GM12878 (cell line): Measurements from ENCODE around the gene ATCAY. TPM values are rescaled to one million over a fixed set of nuclear protein-coding genes. Genes with fewer than 3 reads are reported as not detected.

Experiments used
- ATF7 ChIP-seq: fragments of 450-650 bp; IDR thresholded peaks from 2 replicates; pipeline ENCODE4 v1.6.1; 2016; ENCODE audit warnings: low read depth, mild to moderate bottlenecking
- BHLHE40 ChIP-seq, 2 experiments: fragments of 450-650 bp in 1 of 2; IDR thresholded peaks; 2 replicates each; pipeline ENCODE4 v1.6.1; 2011 to 2017; ENCODE audit warnings: low read depth in 2 of 2, borderline replicate concordance in 1 of 2, improper control_type of control experiment in 1 of 2, low read length in 1 of 2, mild to moderate bottlenecking in 1 of 2
- BMI1 ChIP-seq: fragments of 450-650 bp; IDR thresholded peaks from 2 replicates; pipeline ENCODE4 v1.6.1; 2016; ENCODE audit warnings: mild to moderate bottlenecking, moderate library complexity, borderline replicate concordance
- CHD1 ChIP-seq: IDR thresholded peaks from 2 replicates; pipeline ENCODE4 v1.6.1; 2012; ENCODE audit warnings: low read depth, low read length, improper control_type of control experiment
- CREB1 ChIP-seq: IDR thresholded peaks from 2 replicates; pipeline ENCODE4 v1.6.1; 2012; ENCODE audit warnings: low read depth, mild to moderate bottlenecking, inconsistent platforms
- EGR1 ChIP-seq, 2 experiments: IDR thresholded peaks; 1 replicate in 1 of 2; 2 replicates in 1 of 2; pipeline ENCODE4 v1.6.1; 2011 to 2012; ENCODE audit warnings: low read depth in 2 of 2, low read length in 2 of 2, borderline replicate concordance in 1 of 2, mild to moderate bottlenecking in 1 of 2, moderate library complexity in 1 of 2
- GABPA ChIP-seq: IDR thresholded peaks from 2 replicates; pipeline ENCODE4 v1.6.1; 2014; ENCODE audit warnings: antibody characterized with exemption, low read depth, mild to moderate bottlenecking, inconsistent platforms
- IRF4 ChIP-seq: IDR thresholded peaks from 2 replicates; pipeline ENCODE4 v1.6.1; 2011; ENCODE audit warnings: low read depth, low read length
- JUNB ChIP-seq: IDR thresholded peaks from 2 replicates; pipeline ENCODE4 v1.6.1; 2016; ENCODE audit warnings: antibody characterized with exemption, mild to moderate bottlenecking
- KAT2A ChIP-seq: conservative IDR thresholded peaks from 2 replicates; pipeline ENCODE4 v1.6.1; 2011; ENCODE audit warnings: low read depth, low read length; ENCODE audit not compliant: control insufficient read depth
- KLF5 ChIP-seq: fragments of 450-650 bp; IDR thresholded peaks from 2 replicates; pipeline ENCODE4 v1.6.1; 2014; ENCODE audit warnings: mild to moderate bottlenecking; ENCODE audit not compliant: partially characterized antibody
- MTA3 ChIP-seq: IDR thresholded peaks from 2 replicates; pipeline ENCODE4 v1.6.1; 2012; ENCODE audit warnings: low read length, inconsistent platforms, borderline replicate concordance
- MXI1 ChIP-seq: fragments of 150-350 bp; IDR thresholded peaks from 2 replicates; pipeline ENCODE4 v1.6.1; 2011; ENCODE audit warnings: low read depth, mild to moderate bottlenecking, inconsistent platforms, low read length, improper control_type of control experiment
- NFIC ChIP-seq: IDR thresholded peaks from 2 replicates; pipeline ENCODE4 v1.6.1; 2012; ENCODE audit warnings: low read depth, mild to moderate bottlenecking, inconsistent platforms, low read length, moderate library complexity
- NR2F1 ChIP-seq: fragments of 450-650 bp; conservative IDR thresholded peaks from 2 replicates; pipeline ENCODE4 v1.6.1; 2017; ENCODE audit warnings: mild to moderate bottlenecking
- RAD51 ChIP-seq: fragments of 450-650 bp; IDR thresholded peaks from 2 replicates; pipeline ENCODE4 v1.6.1; 2016; ENCODE audit warnings: moderate library complexity, mild to moderate bottlenecking, inconsistent platforms
- RCOR1 ChIP-seq: conservative IDR thresholded peaks from 2 replicates; pipeline ENCODE4 v1.6.1; 2012; ENCODE audit warnings: low read depth, low read length, improper control_type of control experiment
- SMC3 ChIP-seq: IDR thresholded peaks from 2 replicates; pipeline ENCODE4 v1.6.1; 2011; ENCODE audit warnings: low read length, improper control_type of control experiment, borderline replicate concordance
- SP1 ChIP-seq: IDR thresholded peaks from one replicate; pipeline ENCODE4 v1.6.1; 2011; ENCODE audit warnings: low read depth, low read length
- TCF3 ChIP-seq: IDR thresholded peaks from 2 replicates; pipeline ENCODE4 v1.6.1; 2012; ENCODE audit warnings: low read depth, mild to moderate bottlenecking, low read length, borderline replicate concordance; ENCODE audit not compliant: insufficient read depth
- ZNF217 ChIP-seq: fragments of 450-650 bp; IDR thresholded peaks from 2 replicates; pipeline ENCODE4 v1.6.1; 2017; ENCODE audit warnings: antibody characterized with exemption, mild to moderate bottlenecking
- polyA plus RNA-seq, 11 experiments: library from polyadenylated mRNA; depleted of rRNA in 4 of 11; unstranded in 6 of 11; stranded (reverse) in 5 of 11; fragments of >200 nt; fragmentation: Nextera tagmentation in 4 of 11; fragmentation: Illumina TruSeq in 1 of 11; extraction: Ambion mirVana in 4 of 11; extraction: Trizol in 1 of 11; gene quantifications; 1 replicate in 1 of 11; 2 replicates in 10 of 11; pipeline versions ENCODE4 v1.2.1 to v1.2.3, GENCODE V29; 2011 to 2016; ENCODE audit warnings: inconsistent platforms in 2 of 11, missing spikeins in 2 of 11, low read depth in 1 of 11
- total RNA-seq, 4 experiments: library from RNA; depleted of rRNA in 3 of 4; stranded (reverse); fragments of >200 nt in 3 of 4; fragmentation: Illumina TruSeq in 1 of 4; extraction: Trizol in 1 of 4; gene quantifications; 2 replicates each; pipeline versions ENCODE4 v1.2.1 to v1.2.3, GENCODE V29; 2013 to 2021
- TF ChIP-seq, protein P1 (sequence below), 3 experiments: IDR thresholded peaks in 2 of 3; conservative IDR thresholded peaks in 1 of 3; 2 replicates each; pipeline ENCODE4 v1.5.1; 2011; ENCODE audit warnings: low read depth in 3 of 3, low read length in 3 of 3, mild to moderate bottlenecking in 3 of 3, control low read depth in 2 of 3, moderate library complexity in 2 of 3, inconsistent platforms in 1 of 3, mixed read lengths in 1 of 3; ENCODE audit not compliant: control insufficient read depth in 2 of 3, insufficient read depth in 1 of 3; ENCODE audit errors: extremely low read depth in 1 of 3
- TF ChIP-seq, protein P2 (sequence below): fragments of 450-650 bp; conservative IDR thresholded peaks from 2 replicates; pipeline ENCODE4 v1.6.1; 2017; ENCODE audit warnings: mild to moderate bottlenecking, moderate library complexity
- TF ChIP-seq, protein P3 (sequence below): fragments of 450-650 bp; formaldehyde crosslinking; IDR thresholded peaks from 2 replicates; pipeline ENCODE4 v1.5.0; 2022; ENCODE audit warnings: mild to moderate bottlenecking, missing genetic modification characterization
- TF ChIP-seq, protein P4 (sequence below): IDR thresholded peaks from 2 replicates; pipeline ENCODE4 v1.6.1; 2012; ENCODE audit warnings: low read depth, low read length, improper control_type of control experiment

Gene ATCAY
- total and polyA plus RNA-seq, 10 of the 15 experiments (the other 5 are each of a cell fraction or from before 2014, with no cell fraction given) = under 0.01 to 0.04 (median 0.02) TPM; not detected in 4

DNA sequence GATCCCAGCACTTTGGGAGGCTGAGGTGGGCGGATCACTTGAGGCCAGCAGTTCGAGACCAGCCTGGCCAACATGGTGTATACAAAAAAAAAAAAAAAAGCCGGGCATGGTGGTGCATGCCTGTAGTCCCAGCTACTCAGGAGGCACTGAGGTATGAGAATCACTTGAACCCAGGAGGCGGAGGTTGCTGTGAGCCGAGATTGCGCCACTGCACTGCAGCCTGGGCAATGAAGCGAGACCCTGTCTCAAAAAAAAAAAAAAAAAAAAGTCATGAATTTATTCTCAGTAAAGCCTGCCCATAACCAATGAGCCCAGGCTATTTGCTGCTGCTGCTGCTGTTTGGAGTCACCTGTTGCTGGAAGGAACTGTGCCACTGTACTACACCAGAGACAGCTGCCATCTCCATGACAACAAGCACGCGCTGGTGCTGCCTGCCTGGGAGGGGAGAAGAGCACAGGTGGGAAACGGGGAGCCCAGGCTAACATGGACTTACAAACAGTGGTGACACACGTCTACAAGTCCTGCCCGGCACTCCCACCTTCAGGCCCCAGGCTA, 23.0 kb upstream of the ATCAY start (continued):
- no peak for TF ChIP-seq MXI1
- no peak for TF ChIP-seq ATF7
- TF ChIP-seq EGR1 (IDR thresholded peaks at IDR 0.05; ENCODE audit: borderline replicate concordance in 1 of 2, low read depth in 2 of 2, low read length in 2 of 2) = no peak
- no peak for TF ChIP-seq IRF4
- TF ChIP-seq NR2F1 = no peak
- TF ChIP-seq SP1 = no peak
- TF ChIP-seq TCF3 = no peak
- TF ChIP-seq GABPA = no peak
- TF ChIP-seq, protein P1, sequence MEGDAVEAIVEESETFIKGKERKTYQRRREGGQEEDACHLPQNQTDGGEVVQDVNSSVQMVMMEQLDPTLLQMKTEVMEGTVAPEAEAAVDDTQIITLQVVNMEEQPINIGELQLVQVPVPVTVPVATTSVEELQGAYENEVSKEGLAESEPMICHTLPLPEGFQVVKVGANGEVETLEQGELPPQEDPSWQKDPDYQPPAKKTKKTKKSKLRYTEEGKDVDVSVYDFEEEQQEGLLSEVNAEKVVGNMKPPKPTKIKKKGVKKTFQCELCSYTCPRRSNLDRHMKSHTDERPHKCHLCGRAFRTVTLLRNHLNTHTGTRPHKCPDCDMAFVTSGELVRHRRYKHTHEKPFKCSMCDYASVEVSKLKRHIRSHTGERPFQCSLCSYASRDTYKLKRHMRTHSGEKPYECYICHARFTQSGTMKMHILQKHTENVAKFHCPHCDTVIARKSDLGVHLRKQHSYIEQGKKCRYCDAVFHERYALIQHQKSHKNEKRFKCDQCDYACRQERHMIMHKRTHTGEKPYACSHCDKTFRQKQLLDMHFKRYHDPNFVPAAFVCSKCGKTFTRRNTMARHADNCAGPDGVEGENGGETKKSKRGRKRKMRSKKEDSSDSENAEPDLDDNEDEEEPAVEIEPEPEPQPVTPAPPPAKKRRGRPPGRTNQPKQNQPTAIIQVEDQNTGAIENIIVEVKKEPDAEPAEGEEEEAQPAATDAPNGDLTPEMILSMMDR (IDR thresholded peaks at IDR 0.05 in 2 of 3, conservative IDR thresholded peaks at IDR 0.05 in 1 of 3; ENCODE audit: control insufficient read depth in 2 of 3, extremely low read depth in 1 of 3, insufficient read depth in 1 of 3, low read depth in 3 of 3, low read length in 3 of 3) = no peak
- no peak for TF ChIP-seq NFIC
- TF ChIP-seq JUNB = no peak
- peak; percentile 94 for TF ChIP-seq CREB1
- TF ChIP-seq BMI1 = peak; percentile 88
- TF ChIP-seq, protein P2, sequence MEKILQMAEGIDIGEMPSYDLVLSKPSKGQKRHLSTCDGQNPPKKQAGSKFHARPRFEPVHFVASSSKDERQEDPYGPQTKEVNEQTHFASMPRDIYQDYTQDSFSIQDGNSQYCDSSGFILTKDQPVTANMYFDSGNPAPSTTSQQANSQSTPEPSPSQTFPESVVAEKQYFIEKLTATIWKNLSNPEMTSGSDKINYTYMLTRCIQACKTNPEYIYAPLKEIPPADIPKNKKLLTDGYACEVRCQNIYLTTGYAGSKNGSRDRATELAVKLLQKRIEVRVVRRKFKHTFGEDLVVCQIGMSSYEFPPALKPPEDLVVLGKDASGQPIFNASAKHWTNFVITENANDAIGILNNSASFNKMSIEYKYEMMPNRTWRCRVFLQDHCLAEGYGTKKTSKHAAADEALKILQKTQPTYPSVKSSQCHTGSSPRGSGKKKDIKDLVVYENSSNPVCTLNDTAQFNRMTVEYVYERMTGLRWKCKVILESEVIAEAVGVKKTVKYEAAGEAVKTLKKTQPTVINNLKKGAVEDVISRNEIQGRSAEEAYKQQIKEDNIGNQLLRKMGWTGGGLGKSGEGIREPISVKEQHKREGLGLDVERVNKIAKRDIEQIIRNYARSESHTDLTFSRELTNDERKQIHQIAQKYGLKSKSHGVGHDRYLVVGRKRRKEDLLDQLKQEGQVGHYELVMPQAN = no peak
- no peak for TF ChIP-seq KAT2A
- no peak for TF ChIP-seq RCOR1
- no peak for TF ChIP-seq ZNF217
- TF ChIP-seq BHLHE40 (IDR thresholded peaks at IDR 0.05; ENCODE audit: borderline replicate concordance in 1 of 2, low read depth in 2 of 2, low read length in 1 of 2) = peak in 1 of 2 experiments; percentile 56; a peak in 2 of 4 replicates
- TF ChIP-seq CHD1 = no peak
- TF ChIP-seq MTA3 = no peak
- TF ChIP-seq, protein P3, sequence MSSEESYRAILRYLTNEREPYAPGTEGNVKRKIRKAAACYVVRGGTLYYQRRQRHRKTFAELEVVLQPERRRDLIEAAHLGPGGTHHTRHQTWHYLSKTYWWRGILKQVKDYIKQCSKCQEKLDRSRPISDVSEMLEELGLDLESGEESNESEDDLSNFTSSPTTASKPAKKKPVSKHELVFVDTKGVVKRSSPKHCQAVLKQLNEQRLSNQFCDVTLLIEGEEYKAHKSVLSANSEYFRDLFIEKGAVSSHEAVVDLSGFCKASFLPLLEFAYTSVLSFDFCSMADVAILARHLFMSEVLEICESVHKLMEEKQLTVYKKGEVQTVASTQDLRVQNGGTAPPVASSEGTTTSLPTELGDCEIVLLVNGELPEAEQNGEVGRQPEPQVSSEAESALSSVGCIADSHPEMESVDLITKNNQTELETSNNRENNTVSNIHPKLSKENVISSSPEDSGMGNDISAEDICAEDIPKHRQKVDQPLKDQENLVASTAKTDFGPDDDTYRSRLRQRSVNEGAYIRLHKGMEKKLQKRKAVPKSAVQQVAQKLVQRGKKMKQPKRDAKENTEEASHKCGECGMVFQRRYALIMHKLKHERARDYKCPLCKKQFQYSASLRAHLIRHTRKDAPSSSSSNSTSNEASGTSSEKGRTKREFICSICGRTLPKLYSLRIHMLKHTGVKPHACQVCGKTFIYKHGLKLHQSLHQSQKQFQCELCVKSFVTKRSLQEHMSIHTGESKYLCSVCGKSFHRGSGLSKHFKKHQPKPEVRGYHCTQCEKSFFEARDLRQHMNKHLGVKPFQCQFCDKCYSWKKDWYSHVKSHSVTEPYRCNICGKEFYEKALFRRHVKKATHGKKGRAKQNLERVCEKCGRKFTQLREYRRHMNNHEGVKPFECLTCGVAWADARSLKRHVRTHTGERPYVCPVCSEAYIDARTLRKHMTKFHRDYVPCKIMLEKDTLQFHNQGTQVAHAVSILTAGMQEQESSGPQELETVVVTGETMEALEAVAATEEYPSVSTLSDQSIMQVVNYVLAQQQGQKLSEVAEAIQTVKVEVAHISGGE (CRISPR knock-in tag) = no peak
- no peak for TF ChIP-seq SMC3
- TF ChIP-seq, protein P4, sequence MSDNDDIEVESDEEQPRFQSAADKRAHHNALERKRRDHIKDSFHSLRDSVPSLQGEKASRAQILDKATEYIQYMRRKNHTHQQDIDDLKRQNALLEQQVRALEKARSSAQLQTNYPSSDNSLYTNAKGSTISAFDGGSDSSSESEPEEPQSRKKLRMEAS = no peak
- TF ChIP-seq KLF5 = no peak
- no peak for TF ChIP-seq RAD51
